Prostate gland (tissue), 2 donors: ENCODE results near the gene MICAL3. TPM values are rescaled to one million over a fixed set of nuclear protein-coding genes. Genes with fewer than 3 reads are reported as not detected.

Experiments
- DNase-seq: peaks from one replicate; pipeline ENCODE4 v3.0.0-alpha.2; 2019; ENCODE audit warnings: low spot score
- H3K27ac ChIP-seq, 2 donors: fragments of 200-600 bp; sonication (generic); 2 replicates each; pipeline ENCODE4 v1.5.1; 2017 to 2019
- H3K27me3 ChIP-seq: fragments of 200-600 bp; sonication (generic); replicated peaks from 2 replicates; pipeline ENCODE4 v1.5.1; 2019; ENCODE audit not compliant: insufficient read depth
- H3K36me3 ChIP-seq, 2 donors: fragments of 200-600 bp; sonication (generic); 1 replicate in 1 of 2; 2 replicates in 1 of 2; pipeline versions ENCODE4 v1.5.1 to v1.8.1; 2017 to 2019
- H3K4me1 ChIP-seq: fragments of 200-600 bp; sonication (generic); replicated peaks from 2 replicates; pipeline ENCODE4 v1.5.1; 2019
- H3K4me3 ChIP-seq, 2 donors: fragments of 200-600 bp; sonication (generic); 2 replicates each; pipeline ENCODE4 v1.5.1; 2017 to 2019
- H3K9me3 ChIP-seq: fragments of 200-600 bp; sonication (generic); 2 replicates; pipeline ENCODE4 v1.5.1; 2017
- POLR2A ChIP-seq: fragments of 450-650 bp; IDR thresholded peaks from one replicate; pipeline ENCODE4 v1.6.1; 2016; ENCODE audit warnings: antibody characterized with exemption, mild to moderate bottlenecking
- POLR2AphosphoS5 ChIP-seq: sonication (generic); formaldehyde crosslinking; IDR thresholded peaks from one replicate; pipeline ENCODE4 v1.6.1; 2017; ENCODE audit warnings: antibody characterized with exemption
- WGBS: methylation state at CpG from one replicate; pipeline ENCODE4 v1.1.5; 2018; 5-methylcytosine and 5-hydroxymethylcytosine counted together
- intact Hi-C: fragments of 100-400 bp; cut with DNase I; formaldehyde crosslinking; loops from one replicate; pipeline ENCODE4 v1.14.2; 2022
- total RNA-seq, 2 donors: library from RNA; depleted of rRNA; stranded (reverse); fragments of >200 nt; gene quantifications; one replicate each; pipeline ENCODE4 v1.1.0, GENCODE V29; 2016
- TF ChIP-seq, protein P1 (sequence below), 4 experiments: fragments of 200-600 bp in 2 of 4; fragments of 450-650 bp in 2 of 4; sonication (generic) in 2 of 4; IDR thresholded peaks; 1 replicate in 3 of 4; 2 replicates in 1 of 4; pipeline ENCODE4 v1.5.1; 2016 to 2019; ENCODE audit warnings: antibody characterized with exemption in 4 of 4, mild to moderate bottlenecking in 2 of 4, moderate library complexity in 2 of 4

Gene MICAL3
- total RNA-seq, 2 donors from 2014 or later, result 58.6 to 78.7 TPM

DNA sequence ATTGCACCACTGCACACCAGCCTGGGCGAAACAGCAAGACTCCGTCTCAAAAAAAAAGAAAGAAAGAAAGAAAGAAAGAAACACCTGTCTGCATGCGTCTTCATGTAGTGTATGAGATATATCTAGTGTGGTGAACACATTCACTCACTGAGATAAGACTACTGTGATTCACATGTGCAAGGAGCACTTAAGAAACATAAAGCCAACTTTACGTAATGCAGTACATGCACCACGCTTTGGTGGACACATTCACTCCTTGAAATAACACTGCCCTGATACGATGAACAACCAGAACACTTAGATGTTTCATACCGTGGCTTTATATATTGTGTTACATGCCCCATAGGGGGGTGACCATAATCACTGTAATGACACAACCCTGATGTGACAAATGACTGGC, 96.0 kb downstream of the MICAL3 start:
- Histone ChIP-seq H3K36me3 (no peaks in the 10 kb centered on the region), H3K27ac (no peak overlapping the region), H3K4me1 (peaks cover 14% of the 10 kb centered on the region), H3K4me3 (no peak overlapping the region), H3K27me3 (no peaks in the 10 kb centered on the region), H3K9me3 (no peaks in the 10 kb centered on the region)
- intact Hi-C loops, result no loop called here
- DNase-seq, result no peak
- no peak for TF ChIP-seq POLR2A
- TF ChIP-seq, protein P1, sequence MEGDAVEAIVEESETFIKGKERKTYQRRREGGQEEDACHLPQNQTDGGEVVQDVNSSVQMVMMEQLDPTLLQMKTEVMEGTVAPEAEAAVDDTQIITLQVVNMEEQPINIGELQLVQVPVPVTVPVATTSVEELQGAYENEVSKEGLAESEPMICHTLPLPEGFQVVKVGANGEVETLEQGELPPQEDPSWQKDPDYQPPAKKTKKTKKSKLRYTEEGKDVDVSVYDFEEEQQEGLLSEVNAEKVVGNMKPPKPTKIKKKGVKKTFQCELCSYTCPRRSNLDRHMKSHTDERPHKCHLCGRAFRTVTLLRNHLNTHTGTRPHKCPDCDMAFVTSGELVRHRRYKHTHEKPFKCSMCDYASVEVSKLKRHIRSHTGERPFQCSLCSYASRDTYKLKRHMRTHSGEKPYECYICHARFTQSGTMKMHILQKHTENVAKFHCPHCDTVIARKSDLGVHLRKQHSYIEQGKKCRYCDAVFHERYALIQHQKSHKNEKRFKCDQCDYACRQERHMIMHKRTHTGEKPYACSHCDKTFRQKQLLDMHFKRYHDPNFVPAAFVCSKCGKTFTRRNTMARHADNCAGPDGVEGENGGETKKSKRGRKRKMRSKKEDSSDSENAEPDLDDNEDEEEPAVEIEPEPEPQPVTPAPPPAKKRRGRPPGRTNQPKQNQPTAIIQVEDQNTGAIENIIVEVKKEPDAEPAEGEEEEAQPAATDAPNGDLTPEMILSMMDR (IDR thresholded peaks at IDR 0.05), result no peak
- no peak for TF ChIP-seq POLR2AphosphoS5
- WGBS, result 98% methylated on average over 7 of the region's 7 CpGs

DNA sequence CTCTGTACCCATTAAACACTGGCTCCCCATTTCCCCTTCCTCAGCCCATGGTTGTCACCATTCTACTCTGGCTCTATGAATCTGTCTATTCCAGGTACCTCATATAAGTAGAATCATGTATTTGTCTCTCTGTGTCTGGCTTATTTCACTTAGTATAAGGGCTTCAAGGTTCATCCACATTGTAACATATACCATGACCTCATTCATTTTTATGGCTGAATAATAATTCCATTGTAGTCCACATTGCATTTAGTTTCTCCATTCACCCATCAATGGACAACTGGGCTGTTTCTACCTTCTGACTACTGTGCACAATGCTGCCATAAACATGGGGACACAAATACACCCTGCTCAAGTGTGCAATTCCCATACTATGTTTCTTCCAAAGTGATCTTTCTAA, 97.3 kb downstream of the MICAL3 start:
- Histone ChIP-seq H3K4me3 (no peak overlapping the region), H3K27ac (no peak overlapping the region), H3K36me3 (no peaks in the 10 kb centered on the region), H3K27me3 (no peaks in the 10 kb centered on the region), H3K9me3 (no peaks in the 10 kb centered on the region), H3K4me1 (peaks cover 18% of the 10 kb centered on the region)
- DNase-seq, result no peak
- intact Hi-C loops, result no loop called here
- TF ChIP-seq, protein P1 (IDR thresholded peaks at IDR 0.05), result no peak
- TF ChIP-seq POLR2A, result no peak
- TF ChIP-seq POLR2AphosphoS5, result no peak

DNA sequence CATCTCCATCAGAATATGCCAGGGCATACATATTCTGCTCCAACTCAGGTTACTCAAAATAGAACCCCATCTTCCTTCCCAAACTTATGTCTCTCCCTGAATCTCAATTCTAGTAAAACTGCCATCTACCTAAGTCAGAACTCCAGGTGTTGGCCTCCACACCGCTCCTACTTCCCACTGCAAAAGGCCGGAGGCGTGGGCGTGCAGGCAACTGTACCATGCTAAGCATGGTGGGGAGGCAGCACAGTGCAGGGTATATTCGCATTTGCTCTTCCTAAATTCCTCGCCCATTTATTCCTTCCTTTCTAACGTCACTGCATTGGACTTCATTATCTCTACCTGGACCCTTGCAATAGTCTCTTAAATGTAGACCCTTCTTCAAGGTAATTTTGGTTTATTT, 97.8 kb downstream of the MICAL3 start:
- TF ChIP-seq POLR2A (no peak), POLR2AphosphoS5 (no peak)
- TF ChIP-seq, protein P1 (IDR thresholded peaks at IDR 0.05), result no peak
- H3K36me3 ChIP-seq, result no peaks in the 10 kb centered on the region
- no peak overlapping the region for H3K4me3 ChIP-seq
- DNase-seq, result no peak
- no peaks in the 10 kb centered on the region for H3K9me3 ChIP-seq
- peaks cover 15% of the 10 kb centered on the region for H3K4me1 ChIP-seq
- H3K27ac ChIP-seq, result no peak overlapping the region
- intact Hi-C loops, result no loop called here
- no peaks in the 10 kb centered on the region for H3K27me3 ChIP-seq
- 97% methylated on average over 7 of the region's 7 CpGs for WGBS

DNA sequence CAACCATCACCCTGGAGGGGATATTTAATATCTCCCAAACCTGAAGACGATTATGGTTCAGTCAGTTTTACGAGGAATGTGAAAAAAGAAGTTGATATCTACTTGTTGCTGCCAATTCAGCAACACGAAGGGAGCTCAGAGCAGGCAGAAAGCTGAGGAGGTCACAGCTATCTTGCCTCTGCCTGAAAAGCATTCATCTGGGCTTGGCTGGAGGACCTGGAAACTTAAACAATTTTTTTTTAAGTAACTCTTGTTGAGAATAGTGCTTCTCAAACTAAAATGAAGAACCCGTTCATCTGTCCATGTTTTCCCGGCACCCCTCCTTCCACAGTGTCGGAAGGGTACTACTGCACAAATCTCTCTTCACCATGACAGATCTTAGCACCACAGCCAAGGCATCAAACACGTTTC, 98.9 kb downstream of the MICAL3 start:
- H3K27ac ChIP-seq, result peak overlapping the region; percentile 35 to 44
- no peaks in the 10 kb centered on the region for H3K9me3 ChIP-seq
- 31% methylated on average over 7 of the region's 7 CpGs for WGBS
- H3K27me3 ChIP-seq, result no peaks in the 10 kb centered on the region
- H3K36me3 ChIP-seq, result no peaks in the 10 kb centered on the region
- intact Hi-C loops, result no loop called here
- H3K4me3 ChIP-seq, result no peak overlapping the region
- peaks cover 10% of the 10 kb centered on the region for H3K4me1 ChIP-seq
- DNase-seq, result no peak
- TF ChIP-seq, protein P1 (IDR thresholded peaks at IDR 0.05), result no peak
- no peak for TF ChIP-seq POLR2A
- no peak for TF ChIP-seq POLR2AphosphoS5

DNA sequence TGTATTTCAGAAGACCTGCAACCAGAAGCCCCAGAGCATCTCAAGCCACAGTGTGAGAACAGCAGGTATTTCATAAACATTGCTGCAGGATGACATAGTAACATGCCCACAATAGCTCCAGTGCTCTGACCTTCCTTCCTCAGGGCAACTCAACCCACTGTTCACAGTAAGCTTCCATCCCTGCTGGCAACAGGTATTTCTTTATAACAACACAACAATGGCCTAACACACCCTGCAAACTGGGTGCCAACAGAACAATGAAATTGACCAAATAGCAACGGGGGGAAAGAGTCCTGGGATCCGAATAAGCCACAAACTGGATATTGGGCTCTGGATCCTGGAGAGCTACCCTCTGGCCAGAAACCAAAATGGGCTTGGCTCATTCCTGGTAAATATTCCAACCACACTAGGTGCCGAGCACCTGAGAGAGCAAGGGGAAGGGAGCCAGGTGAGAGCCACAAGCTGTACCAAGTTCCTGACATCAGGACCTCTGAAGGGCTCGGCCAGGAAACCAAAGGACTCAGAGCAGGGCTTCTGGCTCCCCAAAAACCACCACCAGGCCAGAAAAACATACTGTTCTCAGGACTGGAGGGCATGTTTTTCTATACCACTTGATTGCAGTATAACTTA, 99.5 kb downstream of the MICAL3 start:
- Histone ChIP-seq H3K9me3 (no peaks in the 10 kb centered on the region), H3K4me3 (no peak overlapping the region), H3K4me1 (peaks cover 13% of the 10 kb centered on the region), H3K27ac (peak overlapping the region; percentile 35 to 44), H3K27me3 (no peaks in the 10 kb centered on the region), H3K36me3 (no peaks in the 10 kb centered on the region)
- WGBS, result 31% methylated on average over 4 of the region's 4 CpGs
- TF ChIP-seq POLR2A (no peak), POLR2AphosphoS5 (no peak)
- TF ChIP-seq, protein P1 (IDR thresholded peaks at IDR 0.05), result no peak
- intact Hi-C loops, result no loop called here
- DNase-seq, result no peak
